NB4 (cell line): ENCODE measurements around the gene ENTPD1.

ENCODE experiments used
- CTCF ChIP-seq: IDR thresholded peaks from one replicate; pipeline ENCODE4 v1.5.1; 2012; ENCODE audit warnings: low read depth, low read length
- MYC ChIP-seq: IDR thresholded peaks from 2 replicates; pipeline ENCODE4 v1.6.1; 2011; ENCODE audit warnings: low read depth, low read length
- POLR2A ChIP-seq: IDR thresholded peaks from 2 replicates; pipeline ENCODE4 v1.6.1; 2011; ENCODE audit warnings: mild to moderate bottlenecking; ENCODE audit not compliant: insufficient read length; ENCODE audit errors: extremely low read depth
- TF ChIP-seq, protein P1 (sequence below): IDR thresholded peaks from 2 replicates; pipeline ENCODE4 v1.6.1; 2011; ENCODE audit warnings: low read depth, low read length

GRCh38 chr10:95814011-95814727 lies 58.2 kb downstream of the ENTPD1 start:
- TF ChIP-seq CTCF (no peak), POLR2A (no peak), MYC (no peak)
- TF ChIP-seq, protein P1, sequence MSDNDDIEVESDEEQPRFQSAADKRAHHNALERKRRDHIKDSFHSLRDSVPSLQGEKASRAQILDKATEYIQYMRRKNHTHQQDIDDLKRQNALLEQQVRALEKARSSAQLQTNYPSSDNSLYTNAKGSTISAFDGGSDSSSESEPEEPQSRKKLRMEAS = no peak
